ENCODE measurements around the gene DLG5.

DLG5 gene

DNA sequence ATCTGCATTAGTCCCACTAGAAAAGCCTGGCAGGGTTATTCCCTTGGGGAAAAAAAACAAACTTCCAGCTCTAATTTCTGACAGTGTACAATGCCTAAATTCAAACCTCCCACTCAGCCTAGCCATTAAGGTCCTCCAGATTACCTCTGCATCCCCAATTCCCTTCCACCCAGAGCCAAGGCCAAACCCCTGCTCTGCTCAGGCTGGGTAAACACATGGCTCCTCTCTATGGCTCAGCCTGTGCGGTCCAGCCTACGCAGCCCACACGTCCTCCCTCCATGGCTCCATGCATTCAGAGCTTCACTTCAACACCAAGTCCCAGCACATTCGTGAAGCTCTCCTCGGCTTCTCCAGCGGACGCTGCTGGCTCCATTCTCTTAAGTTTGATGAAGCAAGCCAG is 5.2 kb downstream of the DLG5 start:
- no peaks in the 10 kb centered on the region for H3K9me3 ChIP-seq (ENCODE audit: control insufficient read depth, low read length)
- peaks cover 25% of the 10 kb centered on the region for H3K4me1 ChIP-seq (ENCODE audit: control insufficient read depth, insufficient read depth, low read length)
- H3K4me3 ChIP-seq (ENCODE audit: low read length) = no peak overlapping the region
- H3K27me3 ChIP-seq (ENCODE audit: control insufficient read depth, insufficient read depth, low read length) = no peaks in the 10 kb centered on the region
- H3K9ac ChIP-seq (ENCODE audit: low read length) = no peak overlapping the region
- no peaks in the 10 kb centered on the region for H3K36me3 ChIP-seq (ENCODE audit: control insufficient read depth, insufficient read depth, low read length)

DNA sequence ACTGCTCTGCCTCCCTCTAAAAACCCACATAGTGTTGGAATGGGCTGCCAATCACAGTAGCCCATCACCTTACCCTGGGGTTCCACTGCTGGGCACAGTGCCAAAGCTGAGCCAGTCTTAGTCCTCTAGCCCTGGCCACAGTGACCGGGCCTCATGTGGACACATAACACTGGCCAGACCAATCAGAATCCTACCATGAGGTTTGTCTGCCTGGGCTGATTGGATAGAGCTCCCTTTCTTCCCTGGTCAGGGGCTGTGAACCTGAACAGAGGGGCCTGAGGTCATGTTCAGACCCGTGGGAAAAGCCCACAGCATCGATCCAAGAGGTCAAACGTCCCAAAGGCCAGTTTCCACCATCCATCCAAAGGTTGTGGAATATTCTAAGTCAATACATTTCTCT is 6.1 kb downstream of the DLG5 start:
- Histone ChIP-seq H3K36me3 (ENCODE audit: control insufficient read depth, insufficient read depth, low read length) (no peaks in the 10 kb centered on the region), H3K9me3 (ENCODE audit: control insufficient read depth, low read length) (no peaks in the 10 kb centered on the region), H3K4me1 (ENCODE audit: control insufficient read depth, insufficient read depth, low read length) (peaks cover 20% of the 10 kb centered on the region), H3K9ac (ENCODE audit: low read length) (no peak overlapping the region), H3K27me3 (ENCODE audit: control insufficient read depth, insufficient read depth, low read length) (no peaks in the 10 kb centered on the region), H3K4me3 (ENCODE audit: low read length) (no peak overlapping the region)

DNA sequence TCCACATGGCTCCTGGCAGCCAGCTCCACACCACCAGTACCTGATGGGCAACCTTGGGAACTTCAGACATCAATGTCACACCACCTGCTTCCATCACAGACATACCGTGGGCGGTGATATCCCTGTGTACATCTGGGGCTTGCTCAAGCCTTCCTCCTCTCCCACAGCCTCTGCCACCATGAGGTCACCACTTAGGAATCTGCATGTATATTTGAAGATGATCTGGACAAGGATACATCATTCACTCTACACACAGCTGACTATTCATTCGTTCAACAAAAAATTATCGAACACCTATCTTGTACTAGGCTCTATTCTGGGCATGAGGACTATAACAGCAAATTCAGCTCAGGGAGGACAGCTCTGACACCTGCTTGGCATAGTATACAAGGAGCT is 6.8 kb downstream of the DLG5 start:
- Histone ChIP-seq H3K4me1 (ENCODE audit: control insufficient read depth, insufficient read depth, low read length) (peaks cover 12% of the 10 kb centered on the region), H3K27me3 (ENCODE audit: control insufficient read depth, insufficient read depth, low read length) (no peaks in the 10 kb centered on the region), H3K9ac (ENCODE audit: low read length) (no peak overlapping the region), H3K9me3 (ENCODE audit: control insufficient read depth, low read length) (no peaks in the 10 kb centered on the region), H3K4me3 (ENCODE audit: low read length) (no peak overlapping the region), H3K36me3 (ENCODE audit: control insufficient read depth, insufficient read depth, low read length) (no peaks in the 10 kb centered on the region)

DNA sequence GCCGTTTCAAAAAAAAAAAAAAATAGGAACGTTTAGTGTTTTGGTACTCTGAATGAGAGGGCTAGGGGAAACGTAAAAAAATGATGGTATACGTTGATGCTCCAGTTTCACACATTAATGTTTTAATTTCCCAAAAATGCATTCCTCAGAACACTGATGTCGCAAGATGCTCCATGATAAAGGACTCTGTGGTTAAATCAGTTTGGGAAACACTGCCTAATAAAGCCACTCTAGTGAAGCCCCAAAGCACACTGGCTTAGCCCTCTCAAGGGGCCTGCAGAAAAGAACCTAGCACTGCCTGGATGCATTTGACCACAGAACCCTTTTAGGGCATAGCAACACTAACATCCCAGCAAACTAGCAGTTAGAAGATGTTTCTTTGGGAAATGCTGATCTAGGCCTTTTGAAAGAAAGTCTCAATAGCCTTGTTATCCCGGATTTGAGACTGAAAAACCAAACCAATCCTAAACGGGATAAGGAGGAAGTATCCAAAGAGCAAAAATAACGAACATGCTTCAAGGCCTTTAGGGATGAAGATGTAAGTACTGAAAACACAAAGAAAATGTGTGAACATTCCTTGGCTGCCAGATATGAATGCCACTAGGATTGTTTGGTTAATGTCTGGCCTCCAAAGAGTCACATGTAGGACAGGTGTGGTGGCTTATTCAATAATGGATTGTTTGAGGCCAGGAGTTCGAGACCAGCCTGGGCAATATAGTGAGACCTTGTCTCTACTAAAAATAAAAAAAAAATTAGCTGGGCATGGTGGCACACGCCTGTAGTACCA is 11.0 kb downstream of the DLG5 start:
- no peaks in the 10 kb centered on the region for H3K9me3 ChIP-seq (ENCODE audit: control insufficient read depth, low read length)

DNA sequence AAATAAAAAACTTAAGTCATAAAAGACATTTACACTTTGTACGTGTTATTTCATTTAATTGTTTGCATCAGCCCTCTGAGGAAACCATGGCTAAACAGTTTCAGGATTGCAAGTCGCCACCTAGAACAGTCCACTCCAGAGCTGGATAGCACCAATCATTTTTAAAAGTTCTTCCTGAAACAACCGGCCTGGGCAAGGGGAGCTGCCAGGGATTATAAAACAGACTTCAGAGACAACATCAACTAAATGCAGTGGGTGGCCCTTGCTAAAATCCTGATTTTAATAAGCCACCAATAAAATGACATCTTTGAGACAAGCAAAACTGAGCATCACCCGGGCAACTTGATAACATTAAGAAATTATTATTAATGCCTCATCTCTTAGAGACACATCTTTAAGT is 13.5 kb downstream of the DLG5 start:
- no peaks in the 10 kb centered on the region for H3K9me3 ChIP-seq (ENCODE audit: control insufficient read depth, low read length)
- no peaks in the 10 kb centered on the region for H3K27me3 ChIP-seq (ENCODE audit: control insufficient read depth, insufficient read depth, low read length)
- H3K36me3 ChIP-seq (ENCODE audit: control insufficient read depth, insufficient read depth, low read length) = no peaks in the 10 kb centered on the region
- H3K9ac ChIP-seq (ENCODE audit: low read length) = no peak overlapping the region
- no peak overlapping the region for H3K4me3 ChIP-seq (ENCODE audit: low read length)
- peaks cover 40% of the 10 kb centered on the region for H3K4me1 ChIP-seq (ENCODE audit: control insufficient read depth, insufficient read depth, low read length)

More for the DNA sequence above, 11.0 kb downstream of the DLG5 start:
- Histone ChIP-seq H3K36me3 (ENCODE audit: control insufficient read depth, insufficient read depth, low read length) (no peaks in the 10 kb centered on the region), H3K9ac (ENCODE audit: low read length) (no peak overlapping the region), H3K4me3 (ENCODE audit: low read length) (no peak overlapping the region), H3K4me1 (ENCODE audit: control insufficient read depth, insufficient read depth, low read length) (peaks cover 24% of the 10 kb centered on the region), H3K27me3 (ENCODE audit: control insufficient read depth, insufficient read depth, low read length) (no peaks in the 10 kb centered on the region)

DNA sequence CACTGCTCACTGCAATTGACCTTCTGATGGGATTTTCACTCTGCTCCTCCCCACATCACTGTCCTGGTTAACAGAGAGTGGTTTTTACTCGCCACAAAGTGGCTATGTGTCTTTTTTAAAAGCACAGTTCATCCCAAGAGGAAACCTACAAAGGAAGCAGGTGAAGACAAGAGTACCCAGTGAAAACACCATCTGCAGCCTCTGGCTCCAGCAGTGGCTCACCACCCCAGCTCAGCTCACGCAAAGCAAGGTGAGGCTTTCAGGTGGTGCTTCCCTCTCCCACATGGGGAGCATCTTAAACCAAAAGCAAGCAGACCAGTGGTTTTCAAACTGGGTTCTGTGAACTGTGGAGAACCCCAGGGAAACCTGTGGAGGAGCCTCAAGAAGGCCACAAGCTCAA is 14.0 kb downstream of the DLG5 start:
- no peak overlapping the region for H3K9ac ChIP-seq (ENCODE audit: low read length)
- peaks cover 45% of the 10 kb centered on the region for H3K4me1 ChIP-seq (ENCODE audit: control insufficient read depth, insufficient read depth, low read length)
- no peaks in the 10 kb centered on the region for H3K27me3 ChIP-seq (ENCODE audit: control insufficient read depth, insufficient read depth, low read length)
- H3K36me3 ChIP-seq (ENCODE audit: control insufficient read depth, insufficient read depth, low read length) = no peaks in the 10 kb centered on the region
- H3K9me3 ChIP-seq (ENCODE audit: control insufficient read depth, low read length) = no peaks in the 10 kb centered on the region
- H3K4me3 ChIP-seq (ENCODE audit: low read length) = no peak overlapping the region

DNA sequence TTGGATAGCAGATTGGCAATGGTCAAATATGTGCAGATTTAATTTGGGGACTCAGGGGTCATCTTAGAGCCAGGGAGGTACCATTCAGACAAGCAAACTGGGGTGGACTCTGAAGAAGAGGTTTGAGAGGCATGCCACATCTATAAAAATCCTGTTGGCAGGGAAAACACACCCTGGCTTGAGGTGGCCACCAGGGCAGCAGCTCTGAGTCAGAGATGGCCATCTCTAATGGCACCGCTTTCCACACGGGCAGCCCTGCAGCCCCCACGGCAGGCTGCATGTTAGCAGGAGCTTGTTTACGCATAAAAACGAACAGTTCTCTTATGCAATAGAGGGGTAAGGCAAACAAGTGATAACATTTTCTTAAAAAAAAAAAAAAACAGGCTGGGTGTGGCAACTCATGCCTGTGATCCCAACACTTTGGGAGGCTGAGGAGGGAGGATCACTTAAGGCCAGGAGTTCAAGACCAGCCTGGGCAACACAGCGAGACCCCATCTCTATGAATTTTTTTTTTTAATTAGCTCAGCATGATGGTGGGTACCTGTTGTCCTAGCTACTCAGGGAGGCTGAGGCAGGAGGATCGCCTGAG is 14.9 kb downstream of the DLG5 start:
- no peak overlapping the region for H3K9ac ChIP-seq (ENCODE audit: low read length)
- peaks cover 54% of the 10 kb centered on the region for H3K4me1 ChIP-seq (ENCODE audit: control insufficient read depth, insufficient read depth, low read length)
- no peaks in the 10 kb centered on the region for H3K36me3 ChIP-seq (ENCODE audit: control insufficient read depth, insufficient read depth, low read length)
- H3K9me3 ChIP-seq (ENCODE audit: control insufficient read depth, low read length) = no peaks in the 10 kb centered on the region
- no peaks in the 10 kb centered on the region for H3K27me3 ChIP-seq (ENCODE audit: control insufficient read depth, insufficient read depth, low read length)
- H3K4me3 ChIP-seq (ENCODE audit: low read length) = no peak overlapping the region

DNA sequence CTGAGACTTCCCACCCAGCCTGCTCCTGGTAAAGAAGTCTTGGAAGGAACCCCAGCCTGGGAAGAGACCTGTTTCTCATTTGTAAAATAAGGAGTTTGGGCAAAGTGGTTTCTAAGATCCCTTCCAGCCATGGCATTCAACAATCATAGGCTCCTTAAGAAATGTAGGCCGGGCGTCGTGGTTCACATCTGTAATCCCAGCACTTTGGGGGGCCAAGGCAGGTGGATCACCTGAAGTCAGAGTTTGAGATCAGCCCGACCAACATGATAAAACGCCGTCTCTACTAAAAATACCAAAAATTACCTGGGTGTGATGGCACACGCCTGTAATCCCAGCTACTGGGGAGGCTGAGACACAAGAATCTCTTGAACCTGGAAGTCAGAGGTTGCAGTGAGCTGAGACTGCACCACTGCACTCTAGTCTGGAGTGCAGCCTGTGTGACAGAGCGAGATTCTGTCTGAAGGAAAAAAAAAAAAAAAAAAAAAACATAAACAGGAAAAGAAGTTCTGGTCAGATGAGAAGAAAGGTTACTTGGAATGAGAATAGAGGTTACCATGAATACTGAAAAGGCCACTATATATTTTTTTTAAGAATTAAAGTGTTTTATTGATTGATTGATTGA is 15.9 kb downstream of the DLG5 start:
- peak overlapping the region; percentile 33 for H3K9ac ChIP-seq (ENCODE audit: low read length)
- peaks cover 64% of the 10 kb centered on the region for H3K4me1 ChIP-seq (ENCODE audit: control insufficient read depth, insufficient read depth, low read length)
- no peaks in the 10 kb centered on the region for H3K36me3 ChIP-seq (ENCODE audit: control insufficient read depth, insufficient read depth, low read length)
- no peaks in the 10 kb centered on the region for H3K27me3 ChIP-seq (ENCODE audit: control insufficient read depth, insufficient read depth, low read length)
- no peak overlapping the region for H3K4me3 ChIP-seq (ENCODE audit: low read length)
- H3K9me3 ChIP-seq (ENCODE audit: control insufficient read depth, low read length) = no peaks in the 10 kb centered on the region

DNA sequence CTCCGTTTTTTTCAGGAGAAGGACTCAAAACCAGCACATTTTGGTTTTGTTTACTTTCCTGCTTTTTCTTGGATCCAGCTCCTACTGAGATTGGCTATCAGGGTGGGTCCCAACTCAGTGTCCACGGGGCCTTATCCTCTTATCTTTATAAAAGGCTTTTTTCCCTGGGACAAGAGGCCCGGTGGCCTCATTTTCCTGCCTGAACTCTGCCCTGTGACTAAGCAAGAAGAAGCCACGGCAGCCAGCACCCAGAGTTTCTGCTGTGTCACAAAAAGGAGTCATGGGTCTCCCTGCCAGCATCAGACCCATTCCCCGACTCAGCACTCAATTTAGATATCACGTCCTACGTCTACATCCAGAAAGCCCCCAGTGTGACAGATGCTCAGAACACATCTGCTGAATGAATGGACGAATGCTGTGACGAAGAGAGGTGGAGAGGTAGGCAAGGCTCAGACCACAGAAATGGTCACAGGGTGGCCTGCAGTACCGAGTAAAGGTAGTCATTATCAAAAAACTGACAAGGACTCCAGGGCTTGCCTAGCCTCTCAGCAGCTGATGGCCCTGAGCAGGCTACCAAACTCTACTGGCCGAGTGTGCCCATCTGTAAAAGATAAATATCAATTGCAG is 16.7 kb downstream of the DLG5 start:
- H3K27me3 ChIP-seq (ENCODE audit: control insufficient read depth, insufficient read depth, low read length) = no peaks in the 10 kb centered on the region
- peaks cover 67% of the 10 kb centered on the region for H3K4me1 ChIP-seq (ENCODE audit: control insufficient read depth, insufficient read depth, low read length)
- peak overlapping the region; percentile 33 for H3K9ac ChIP-seq (ENCODE audit: low read length)
- no peaks in the 10 kb centered on the region for H3K9me3 ChIP-seq (ENCODE audit: control insufficient read depth, low read length)
- H3K36me3 ChIP-seq (ENCODE audit: control insufficient read depth, insufficient read depth, low read length) = no peaks in the 10 kb centered on the region
- no peak overlapping the region for H3K4me3 ChIP-seq (ENCODE audit: low read length)

DNA sequence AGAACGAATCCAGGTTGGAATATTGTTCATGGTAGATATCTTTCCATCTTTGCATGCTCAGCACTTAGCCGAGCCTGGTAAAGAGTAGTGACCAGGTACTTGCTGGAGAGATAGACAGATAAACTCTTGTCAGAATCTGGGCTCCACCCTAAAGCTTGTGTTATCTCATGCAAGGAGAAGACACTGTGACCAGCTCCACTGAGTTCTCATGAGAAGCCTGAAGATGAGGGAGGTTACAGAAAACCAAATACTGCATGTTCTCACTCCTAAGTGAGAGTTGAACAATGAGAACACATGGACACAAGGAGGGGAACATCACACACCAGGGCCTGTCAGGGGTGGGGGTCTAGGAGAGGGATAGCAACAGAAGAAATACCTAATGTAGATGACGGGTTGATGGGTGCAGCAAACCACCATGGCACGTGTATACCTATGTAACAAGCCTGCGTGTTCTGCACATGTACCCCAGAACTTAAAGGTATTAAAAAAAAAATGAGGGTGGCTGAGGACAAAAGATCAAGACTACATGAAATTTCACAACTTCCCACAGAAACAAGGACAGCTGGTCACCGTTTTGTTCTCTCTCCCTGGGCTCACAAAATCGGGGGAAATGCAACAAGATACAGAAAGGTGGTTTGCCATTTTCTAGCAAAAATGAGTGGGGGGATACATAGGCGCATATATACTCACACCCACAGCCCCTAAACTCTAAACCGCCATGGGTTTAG is 17.4 kb downstream of the DLG5 start:
- peak overlapping the region; percentile 33 for H3K9ac ChIP-seq (ENCODE audit: low read length)
- H3K27me3 ChIP-seq (ENCODE audit: control insufficient read depth, insufficient read depth, low read length) = no peaks in the 10 kb centered on the region
- H3K4me3 ChIP-seq (ENCODE audit: low read length) = no peak overlapping the region
- H3K9me3 ChIP-seq (ENCODE audit: control insufficient read depth, low read length) = no peaks in the 10 kb centered on the region
- H3K4me1 ChIP-seq (ENCODE audit: control insufficient read depth, insufficient read depth, low read length) = peaks cover 71% of the 10 kb centered on the region
- H3K36me3 ChIP-seq (ENCODE audit: control insufficient read depth, insufficient read depth, low read length) = no peaks in the 10 kb centered on the region

DNA sequence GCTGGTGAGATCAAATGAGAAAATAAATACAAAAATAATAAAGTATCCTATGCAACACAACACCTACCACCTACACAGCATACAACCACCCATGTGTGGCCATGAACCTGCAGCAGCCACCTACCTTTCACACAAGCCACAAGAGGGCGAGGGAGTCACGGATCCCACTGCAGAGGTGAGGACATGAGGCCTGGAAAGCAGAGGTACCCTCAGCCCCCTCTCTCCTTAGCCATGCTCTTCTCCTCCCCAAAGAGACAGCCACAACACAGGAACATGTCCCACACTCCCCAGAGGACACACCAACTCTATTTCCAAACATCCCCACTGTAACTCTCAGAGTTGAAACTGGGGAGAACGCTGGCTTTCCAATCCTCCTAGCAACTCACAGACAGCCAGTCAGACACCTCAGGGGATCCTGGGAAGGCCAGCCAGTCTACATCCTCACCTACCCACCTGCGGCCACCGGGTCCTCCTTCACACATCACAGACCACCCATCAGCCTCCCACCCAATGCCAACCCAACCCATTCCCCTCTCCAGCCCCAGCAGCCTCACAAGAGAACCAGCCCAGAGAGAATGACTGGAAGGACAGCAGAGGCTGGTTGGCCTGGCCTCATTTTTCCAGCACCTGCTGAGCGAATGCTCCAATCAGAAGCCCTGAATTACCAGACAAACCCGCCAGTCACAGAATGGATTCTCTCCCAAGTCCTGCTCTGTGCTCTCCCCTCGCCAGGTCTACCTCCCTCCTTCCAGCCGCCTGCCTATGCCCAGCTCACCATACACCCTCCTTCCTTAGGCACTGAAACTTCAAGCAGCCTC is 18.4 kb downstream of the DLG5 start:
- Histone ChIP-seq H3K4me3 (ENCODE audit: low read length) (no peak overlapping the region), H3K9me3 (ENCODE audit: control insufficient read depth, low read length) (no peaks in the 10 kb centered on the region), H3K9ac (ENCODE audit: low read length) (no peak overlapping the region), H3K36me3 (ENCODE audit: control insufficient read depth, insufficient read depth, low read length) (no peaks in the 10 kb centered on the region), H3K4me1 (ENCODE audit: control insufficient read depth, insufficient read depth, low read length) (peaks cover 76% of the 10 kb centered on the region), H3K27me3 (ENCODE audit: control insufficient read depth, insufficient read depth, low read length) (no peaks in the 10 kb centered on the region)
